NCI-H510A (cell line): Measurements from ENCODE around the gene OXER1.
A peak's percentile ranks its signal among the peaks of the same experiment; 100 is the strongest.
"Not testable (repeated sequence)": the region's sequence is repeated elsewhere in the genome, so short reads cannot be mapped to it uniquely, and the experiment has no call there.

Experiments
- DNase-seq: peaks from one replicate; lab custom pipeline; 2025; lab: John Stamatoyannopoulos, UW

Gene OXER1

GRCh38 chr2:42752314-42752713, 11.6 kb downstream of the OXER1 start:
- DNase-seq = no peak

- no peak for DNase-seq
Observed at GRCh38 chr2:42748840-42749239, 15.1 kb downstream of the OXER1 start.

- DNase-seq = no peak
Observed at GRCh38 chr2:42747422-42747821, 16.5 kb downstream of the OXER1 start.

GRCh38 chr2:42744545-42745082, 19.3 kb downstream of the OXER1 start:
- DNase-seq = no peak

- no peak for DNase-seq
Observed at GRCh38 chr2:42743659-42743990, 20.3 kb downstream of the OXER1 start.

GRCh38 chr2:42742740-42743658, 20.9 kb downstream of the OXER1 start:
- DNase-seq = no peak

- DNase-seq = no peak
Observed at GRCh38 chr2:42741140-42741539, 22.8 kb downstream of the OXER1 start.

GRCh38 chr2:42736598-42737322, 27.2 kb downstream of the OXER1 start:
- DNase-seq = no peak

GRCh38 chr2:42733852-42734251, 30.1 kb downstream of the OXER1 start:
- no peak for DNase-seq

- DNase-seq = not testable (repeated sequence)
Observed at GRCh38 chr2:42731316-42731715, 32.6 kb downstream of the OXER1 start.

- no peak for DNase-seq
Observed at GRCh38 chr2:42726680-42727079, 37.3 kb downstream of the OXER1 start.

GRCh38 chr2:42725657-42726056, 38.3 kb downstream of the OXER1 start:
- DNase-seq = no peak

- no peak for DNase-seq
Observed at GRCh38 chr2:42724886-42725285, 39.0 kb downstream of the OXER1 start.

- no peak for DNase-seq
Observed at GRCh38 chr2:42723465-42723864, 40.5 kb downstream of the OXER1 start.

- peak; percentile 5 for DNase-seq
Observed at GRCh38 chr2:42722320-42723190, 41.4 kb downstream of the OXER1 start.

GRCh38 chr2:42721898-42722297, 42.0 kb downstream of the OXER1 start:
- no peak for DNase-seq

GRCh38 chr2:42714686-42715085, 49.2 kb downstream of the OXER1 start:
- DNase-seq = no peak

- no peak for DNase-seq
Observed at GRCh38 chr2:42713920-42714319, 50.0 kb downstream of the OXER1 start.

- no peak for DNase-seq
Observed at GRCh38 chr2:42712934-42713333, 51.0 kb downstream of the OXER1 start.
